Common myeloid progenitor, CD34-positive (primary cell): ENCODE data around the gene CHRD.
A peak's percentile ranks its signal among the peaks of the same experiment; 100 is the strongest.

ENCODE experiments used
- CTCF ChIA-PET: fragments of 350-600 bp; sonication (Branson Sonifier 250); formaldehyde crosslinking; loops from one replicate; lab custom pipeline; 2021; ENCODE audit warnings: antibody characterized with exemption; lab: Charles Lee
- POLR2A ChIA-PET: fragments of 350-600 bp; sonication (Branson Sonifier 250); formaldehyde crosslinking; loops from one replicate; lab custom pipeline; 2021; ENCODE audit warnings: antibody characterized with exemption; lab: Charles Lee
- DNase-seq, 3 donors: peaks; one replicate each; pipeline versions ENCODE4 v3.0.0 to v3.0.0-alpha.2; 2013
- H3K27ac ChIP-seq, 2 experiments: 1 replicate in 1 of 2; 2 replicates in 1 of 2; pipeline ENCODE4 v1.7.0; 2013; ENCODE audit warnings: inconsistent platforms in 2 of 2, low read length in 2 of 2, mild to moderate bottlenecking in 2 of 2, low read depth in 1 of 2, moderate library complexity in 1 of 2; ENCODE audit not compliant: severe bottlenecking in 2 of 2, insufficient read depth in 1 of 2, poor library complexity in 1 of 2
- H3K27me3 ChIP-seq, 5 experiments: replicated peaks in 2 of 5; 1 replicate in 3 of 5; 2 replicates in 2 of 5; pipeline versions ENCODE4 v1.6.1 to v1.7.0; 2013; ENCODE audit warnings: low read length in 4 of 5, mild to moderate bottlenecking in 2 of 5, moderate library complexity in 2 of 5, inconsistent platforms in 1 of 5; ENCODE audit not compliant: insufficient read depth in 5 of 5, control insufficient read depth in 4 of 5
- H3K36me3 ChIP-seq, 4 experiments: 1 replicate in 2 of 4; 2 replicates in 2 of 4; pipeline versions ENCODE4 v1.6.1 to v1.7.0; 2013; ENCODE audit warnings: low read length in 3 of 4, control low read depth in 1 of 4, mild to moderate bottlenecking in 1 of 4; ENCODE audit not compliant: control insufficient read depth in 4 of 4, insufficient read depth in 4 of 4
- H3K4me1 ChIP-seq, 4 experiments: 1 replicate in 3 of 4; 2 replicates in 1 of 4; pipeline versions ENCODE4 v1.6.1 to v1.7.1; 2013; ENCODE audit warnings: low read length in 3 of 4, mild to moderate bottlenecking in 3 of 4, control low read depth in 1 of 4, inconsistent platforms in 1 of 4, moderate library complexity in 1 of 4; ENCODE audit not compliant: control insufficient read depth in 4 of 4, insufficient read depth in 4 of 4; ENCODE audit errors: control extremely low read depth in 1 of 4
- H3K4me3 ChIP-seq, 7 experiments: 1 replicate in 4 of 7; 2 replicates in 3 of 7; pipeline versions ENCODE4 v1.5.1 to v1.7.0; 2013; ENCODE audit warnings: mild to moderate bottlenecking in 7 of 7, low read length in 6 of 7, moderate library complexity in 6 of 7, inconsistent platforms in 2 of 7, low read depth in 2 of 7, control low read depth in 1 of 7; ENCODE audit not compliant: insufficient read depth in 4 of 7, control insufficient read depth in 1 of 7; ENCODE audit errors: extremely low read depth in 1 of 7
- H3K9me3 ChIP-seq, 5 experiments: 1 replicate in 4 of 5; 2 replicates in 1 of 5; pipeline versions ENCODE4 v1.6.1 to v1.7.1; 2013; ENCODE audit warnings: low read length in 4 of 5, mild to moderate bottlenecking in 2 of 5, inconsistent platforms in 1 of 5, low read depth in 1 of 5, moderate library complexity in 1 of 5; ENCODE audit not compliant: control insufficient read depth in 4 of 5, insufficient read depth in 2 of 5; ENCODE audit errors: control extremely low read depth in 1 of 5
- WGBS: methylation state at CpG from one replicate; pipeline ENCODE4 v1.1.5; 2013; ENCODE audit not compliant: insufficient coverage; 5-methylcytosine and 5-hydroxymethylcytosine counted together

CHRD gene

DNA sequence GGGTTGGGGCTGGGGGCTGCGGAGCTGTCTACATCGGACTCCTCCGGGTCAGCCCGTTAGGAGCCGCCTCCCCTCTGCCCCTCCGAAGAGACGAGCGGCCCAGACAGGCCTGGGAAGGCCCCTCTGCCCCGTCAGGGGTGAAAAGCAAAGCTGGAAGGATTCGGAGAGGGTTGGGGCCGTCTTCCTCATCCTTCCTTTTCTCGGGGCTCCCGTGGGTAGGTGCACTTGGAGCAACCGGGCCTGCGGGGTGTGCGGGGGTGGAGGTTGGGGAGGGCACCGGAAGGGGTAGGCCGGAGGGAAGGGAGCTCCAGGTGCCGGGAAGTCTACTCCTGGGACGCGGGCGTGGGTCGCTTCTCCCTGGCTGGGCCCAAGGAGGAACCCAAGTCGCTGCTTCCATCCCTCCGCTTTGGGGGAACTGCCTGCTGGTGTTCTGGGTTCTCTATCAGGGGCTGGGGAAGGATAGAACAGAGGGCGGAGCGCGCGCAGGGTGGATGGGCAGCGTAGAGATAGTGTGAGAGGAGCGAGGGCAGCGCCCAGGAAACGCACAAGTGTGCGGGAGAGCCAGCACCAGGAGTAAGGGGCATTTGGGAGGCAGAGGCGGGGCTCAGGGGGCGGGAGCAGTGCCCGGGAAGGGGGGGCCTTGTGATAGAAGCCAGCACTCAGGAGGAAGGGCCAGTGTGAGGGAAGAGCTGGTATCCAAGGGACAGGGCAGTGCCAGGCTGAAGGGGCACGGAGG lies 17.8 kb upstream of the CHRD start:
- peaks cover 0 to 33% (median 31%) of the 10 kb centered on the region in 4 experiments for H3K4me1 ChIP-seq
- ChIA-PET POLR2A (interaction anchor here (0.6 to 0.7 kb wide), 2 partner anchors 46 to 348 kb away, joined by 3 read pairs; no protein-coding TSS in a partner anchor), CTCF (interaction anchor here (0.6 to 3.3 kb wide), 8 partner anchors 8 to 179 kb away, joined by 3 to 13 read pairs (median 4); no protein-coding TSS in a partner anchor)
- H3K27ac ChIP-seq: peak overlapping the region in 1 of 2 experiments; percentile 77
- WGBS: 0% methylated on average over 34 of the region's 38 CpGs
- H3K4me3 ChIP-seq: peak overlapping the region; percentile 54 to 92 (median 74)
- no peaks in the 10 kb centered on the region for H3K9me3 ChIP-seq
- peak; percentile 24 to 66 (median 55) for DNase-seq
- H3K36me3 ChIP-seq: peaks cover 4 to 18% (median 12%) of the 10 kb centered on the region in 4 experiments
- peaks cover 0 to 3% (median 0%) of the 10 kb centered on the region in 5 experiments for H3K27me3 ChIP-seq

DNA sequence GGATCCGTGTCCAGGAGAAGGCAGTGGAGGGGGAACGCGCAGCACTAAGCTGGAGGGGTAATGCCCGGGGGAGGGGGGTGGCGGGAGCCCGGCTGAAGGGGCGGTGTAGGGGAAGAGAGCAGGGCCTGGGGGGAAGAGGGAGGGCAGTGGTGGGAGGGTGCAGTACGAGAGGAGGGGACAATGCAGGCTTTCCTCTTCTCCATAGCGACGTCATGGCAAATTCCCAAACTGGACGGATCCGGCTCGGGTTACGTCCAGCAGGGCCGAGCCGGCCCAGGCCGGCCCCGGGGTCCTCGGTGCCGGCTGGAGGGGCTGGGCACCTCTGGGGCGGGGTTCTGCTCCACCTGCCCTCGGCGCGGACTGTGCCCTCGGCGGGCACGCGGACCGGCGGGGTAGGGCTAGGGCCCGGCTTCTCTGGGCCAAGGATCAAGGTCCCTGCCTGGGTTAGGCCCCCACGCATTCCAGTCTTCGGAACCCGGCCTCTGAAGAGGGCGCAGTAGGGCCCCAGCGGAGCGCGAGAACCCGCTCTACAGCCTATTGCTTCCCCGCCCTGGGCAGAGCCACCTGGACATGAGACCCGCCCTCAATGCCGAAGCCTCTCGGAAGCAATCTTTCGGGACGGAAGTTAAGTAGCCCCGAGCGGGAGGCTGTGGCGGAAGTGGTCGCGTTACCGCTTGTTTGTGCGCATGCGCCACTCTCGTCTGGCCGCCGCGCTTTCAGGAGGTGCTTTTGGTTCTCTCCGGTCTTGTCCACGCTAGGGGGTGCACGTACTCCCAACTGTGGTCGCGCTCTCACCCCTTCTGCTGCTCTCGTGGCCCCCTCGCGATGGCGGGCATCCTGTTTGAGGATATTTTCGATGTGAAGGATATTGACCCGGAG lies 16.9 kb upstream of the CHRD start:
- DNase-seq: peak; percentile 98
- WGBS: 0% methylated on average over 58 of the region's 68 CpGs
- H3K27me3 ChIP-seq: peaks cover 0 to 3% (median 0%) of the 10 kb centered on the region in 5 experiments
- peak overlapping the region; percentile 54 to 92 (median 74) for H3K4me3 ChIP-seq
- peaks cover 0 to 33% (median 31%) of the 10 kb centered on the region in 4 experiments for H3K4me1 ChIP-seq
- ChIA-PET POLR2A (interaction anchor here (0.6 kb wide), 1 partner anchor 47 kb away, joined by 3 read pairs; no protein-coding TSS in a partner anchor), CTCF (interaction anchor here (0.6 to 15.3 kb wide), 12 partner anchors 9 to 179 kb away, joined by 3 to 368 read pairs (median 4); no protein-coding TSS in a partner anchor)
- peaks cover 6 to 23% (median 15%) of the 10 kb centered on the region in 4 experiments for H3K36me3 ChIP-seq
- H3K27ac ChIP-seq: peak overlapping the region in 1 of 2 experiments; percentile 77
- H3K9me3 ChIP-seq: no peaks in the 10 kb centered on the region

DNA sequence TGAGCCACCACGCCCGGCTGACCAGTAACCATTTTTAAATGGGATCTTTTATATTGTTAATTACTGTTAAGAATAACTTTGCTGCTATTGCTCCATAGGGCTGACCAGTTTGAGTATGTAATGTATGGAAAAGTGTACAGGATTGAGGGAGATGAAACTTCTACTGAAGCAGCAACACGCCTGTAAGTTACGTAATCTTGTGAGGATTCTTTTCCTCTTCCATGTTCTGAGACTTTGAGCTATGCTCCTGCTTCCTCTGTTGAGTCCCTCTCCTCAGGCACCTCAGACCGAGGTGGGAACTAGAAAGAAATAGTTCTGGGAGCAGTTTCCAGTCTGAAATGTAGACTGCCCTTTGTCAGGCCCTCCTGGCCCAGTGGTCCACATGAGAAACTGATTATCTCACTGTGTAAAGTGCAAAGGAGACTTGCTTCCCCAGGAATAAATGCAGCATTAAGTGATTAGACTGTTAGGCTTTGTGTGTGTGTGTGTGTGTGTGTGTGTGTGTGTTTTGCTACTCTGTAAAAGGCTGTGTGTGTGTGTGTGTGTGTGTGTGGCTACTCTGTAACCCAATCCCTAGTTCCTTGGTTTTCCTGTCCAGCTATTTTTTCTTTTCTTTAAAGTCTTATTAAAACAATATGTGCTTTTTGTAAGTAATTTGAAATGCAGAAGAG lies 13.1 kb upstream of the CHRD start:
- no peak for DNase-seq
- Histone ChIP-seq H3K27me3 (no peaks in the 10 kb centered on the region), H3K36me3 (peaks cover 6 to 39% (median 28%) of the 10 kb centered on the region in 4 experiments), H3K4me3 (no peak overlapping the region), H3K4me1 (peaks cover 0 to 33% (median 25%) of the 10 kb centered on the region in 4 experiments), H3K9me3 (no peaks in the 10 kb centered on the region), H3K27ac (no peak overlapping the region)
- ChIA-PET CTCF (interaction anchor here (1.2 to 15.3 kb wide), 4 partner anchors 12 to 175 kb away, joined by 4 to 368 read pairs (median 4); no protein-coding TSS in a partner anchor), POLR2A (no interaction called here)
- WGBS: 94% methylated on average over 3 of the region's 5 CpGs

DNA sequence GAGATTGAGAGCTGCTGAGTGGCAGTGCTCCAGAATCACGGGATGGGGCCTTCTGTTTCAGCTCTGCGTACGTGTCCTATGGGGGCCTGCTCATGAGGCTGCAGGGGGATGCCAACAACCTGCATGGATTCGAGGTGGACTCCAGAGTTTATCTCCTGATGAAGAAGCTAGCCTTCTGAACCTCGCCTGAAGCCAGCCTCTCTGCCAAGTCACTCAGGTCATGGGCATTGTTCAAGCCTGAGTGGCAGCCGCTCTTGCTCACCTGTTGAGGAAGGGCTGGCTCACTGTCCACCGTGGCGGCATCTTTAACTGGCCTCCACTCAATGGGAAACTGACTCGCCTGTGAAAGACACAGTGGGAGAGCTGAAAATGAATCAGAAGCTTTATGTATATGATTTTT lies 11.7 kb upstream of the CHRD start:
- 95% methylated on average over 8 of the region's 9 CpGs for WGBS
- CTCF ChIA-PET: interaction anchor here (0.7 to 15.3 kb wide), 11 partner anchors 10 to 193 kb away, joined by 3 to 368 read pairs (median 4); partner anchors contain the start of genes EPHB3 and THPO
- POLR2A ChIA-PET: interaction anchor here (0.6 kb wide), 1 partner anchor 329 kb away, joined by 5 read pairs; no protein-coding TSS in a partner anchor
- peaks cover 0 to 24% (median 13%) of the 10 kb centered on the region in 4 experiments for H3K4me1 ChIP-seq
- no peak overlapping the region for H3K27ac ChIP-seq
- DNase-seq: no peak
- H3K36me3 ChIP-seq: peaks cover 6 to 39% (median 28%) of the 10 kb centered on the region in 4 experiments
- H3K4me3 ChIP-seq: no peak overlapping the region
- H3K27me3 ChIP-seq: no peaks in the 10 kb centered on the region
- no peaks in the 10 kb centered on the region for H3K9me3 ChIP-seq

DNA sequence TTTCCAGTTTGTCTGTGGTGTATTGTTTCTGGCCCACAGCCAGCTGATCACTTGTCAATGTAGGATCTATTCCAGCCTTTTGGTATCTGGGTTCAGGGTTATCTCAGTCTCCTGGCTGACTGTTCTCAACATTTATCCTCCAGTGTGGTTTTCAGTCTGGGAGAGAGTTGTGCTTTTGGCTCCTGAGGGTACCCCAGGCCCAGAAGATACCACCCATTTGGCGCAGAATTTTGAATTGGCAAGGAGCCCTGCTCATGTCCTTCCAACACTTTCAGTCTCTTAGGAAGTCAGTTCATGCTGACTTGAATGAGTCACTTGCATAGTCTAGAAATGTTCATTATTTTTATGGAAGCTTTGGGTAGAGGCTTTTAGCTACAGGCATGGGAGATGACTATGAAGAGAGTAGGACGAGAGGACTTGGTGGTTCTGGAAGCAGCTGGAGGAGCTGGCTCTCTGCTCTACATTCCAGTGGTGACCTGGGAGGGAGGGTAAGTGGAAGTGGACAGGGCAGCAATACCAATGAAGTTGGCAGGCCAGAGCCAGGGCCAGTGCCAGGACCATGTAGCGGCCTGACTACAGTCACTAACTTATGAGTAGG lies 11.2 kb upstream of the CHRD start:
- WGBS: 100% methylated on average over 3 of the region's 3 CpGs
- ChIA-PET CTCF (interaction anchor here (0.6 to 15.3 kb wide), 12 partner anchors 9 to 192 kb away, joined by 3 to 368 read pairs (median 4); partner anchors contain the start of genes EPHB3 and THPO), POLR2A (interaction anchor here (0.6 kb wide), 1 partner anchor 328 kb away, joined by 5 read pairs; no protein-coding TSS in a partner anchor)
- Histone ChIP-seq H3K27me3 (no peaks in the 10 kb centered on the region), H3K4me1 (peaks cover 0 to 20% (median 8%) of the 10 kb centered on the region in 4 experiments), H3K4me3 (no peak overlapping the region), H3K9me3 (no peaks in the 10 kb centered on the region), H3K27ac (no peak overlapping the region), H3K36me3 (peaks cover 6 to 39% (median 28%) of the 10 kb centered on the region in 4 experiments)
- no peak for DNase-seq
